ENCODE measurements around the gene DCC. TPM values are rescaled to one million over a fixed set of nuclear protein-coding genes. Genes with fewer than 3 reads are reported as not detected.

The DCC gene
- total and polyA plus RNA-seq, 2 of the 8 experiments (the other 6 are each of a cell fraction or from before 2014, with no cell fraction given) = 0.14 to 1.4 TPM

GRCh38 chr18:52691841-52692240 is 351.8 kb downstream of the DCC start:
- H3K14ac ChIP-seq (ENCODE audit: insufficient read length) = no peak overlapping the region
- H3K23ac ChIP-seq (ENCODE audit: insufficient read length) = no peak overlapping the region
- H3K18ac ChIP-seq (ENCODE audit: extremely low read depth, low read length) = no peak overlapping the region
- no peak overlapping the region for H3K56ac ChIP-seq (replicated peaks; ENCODE audit: insufficient read length, low read depth, low read length)
- no peaks in the 10 kb centered on the region for H3K79me2 ChIP-seq (ENCODE audit: control insufficient read depth in 1 of 2, insufficient read depth in 2 of 2, low read length in 2 of 2)
- DNase-seq (ENCODE audit: low read depth in 1 of 2, low spot score in 2 of 2) (no peak), FAIRE-seq (no peak)
- H3K9me3 ChIP-seq (ENCODE audit: insufficient read depth in 2 of 2, low read depth in 1 of 2, low read length in 1 of 2) = no peaks in the 10 kb centered on the region
- H3K4me3 ChIP-seq (ENCODE audit: extremely low read depth in 1 of 4, insufficient read depth in 2 of 4, low read depth in 3 of 4, low read length in 4 of 4) = no peak overlapping the region
- H2BK12ac ChIP-seq (ENCODE audit: low read depth, low read length) = no peak overlapping the region
- CTCF ChIA-PET (ENCODE audit: partially characterized antibody) = interaction anchor here (0.8 to 1.6 kb wide), 2 partner anchors 35 to 307 kb away, joined by 3 read pairs; no protein-coding TSS in a partner anchor
- H3K79me1 ChIP-seq (ENCODE audit: low read depth, low read length) = no peaks in the 10 kb centered on the region
- no peak overlapping the region for H2BK15ac ChIP-seq (ENCODE audit: low read length)
- H4K8ac ChIP-seq (ENCODE audit: extremely low read depth, insufficient read depth, low read length) = no peak overlapping the region
- no peak overlapping the region for H2BK120ac ChIP-seq (replicated peaks; ENCODE audit: low read depth, low read length)
- no peak overlapping the region for H3K4me2 ChIP-seq (ENCODE audit: insufficient read depth in 1 of 2, low read depth in 2 of 2, low read length in 2 of 2)
- no peak overlapping the region for H4K5ac ChIP-seq (ENCODE audit: insufficient read length, low read depth, low read length)
- H2BK20ac ChIP-seq (ENCODE audit: low read length) = no peak overlapping the region
- H4K20me1 ChIP-seq (replicated peaks in 1 of 2; ENCODE audit: control insufficient read depth in 1 of 2, insufficient read depth in 2 of 2, low read length in 2 of 2) = no peaks in the 10 kb centered on the region
- no peaks in the 10 kb centered on the region for H3K27me3 ChIP-seq (replicated peaks in 1 of 4; ENCODE audit: control insufficient read depth in 3 of 4, extremely low read depth in 1 of 4, insufficient read depth in 3 of 4, low read length in 3 of 4)
- H3K4ac ChIP-seq (replicated peaks; ENCODE audit: insufficient read length, low read depth, low read length) = no peak overlapping the region
- no peak overlapping the region for H4K91ac ChIP-seq (replicated peaks; ENCODE audit: insufficient read length, low read length)
- no peak overlapping the region for H3K9ac ChIP-seq (replicated peaks in 1 of 4; ENCODE audit: extremely low read depth in 1 of 4, low read depth in 3 of 4, low read length in 3 of 4)
- H2AFZ ChIP-seq (ENCODE audit: low read length) = no peak overlapping the region
- no peaks in the 10 kb centered on the region for H3K36me3 ChIP-seq (ENCODE audit: control insufficient read depth in 2 of 4, insufficient read depth in 4 of 4, low read length in 3 of 4)
- H3K27ac ChIP-seq (ENCODE audit: low read depth, low read length) = no peak overlapping the region
- H2AK5ac ChIP-seq (ENCODE audit: low read depth, low read length) = no peak overlapping the region
- no peaks in the 10 kb centered on the region for H3K4me1 ChIP-seq (replicated peaks in 1 of 4; ENCODE audit: control insufficient read depth in 3 of 4, insufficient read depth in 4 of 4, low read length in 3 of 4)
- H3K23me2 ChIP-seq (ENCODE audit: low read depth, low read length) = no peaks in the 10 kb centered on the region
- POLR2A ChIA-PET (ENCODE audit: partially characterized antibody) = no interaction called here
- TF ChIP-seq SP2 (IDR thresholded peaks at IDR 0.05; ENCODE audit: low read length) (no peak), TCF12 (IDR thresholded peaks at IDR 0.05; ENCODE audit: low read depth, low read length) (no peak), YY1 (IDR thresholded peaks at IDR 0.05; ENCODE audit: low read depth, low read length) (no peak)
- no peak overlapping the region for H2BK5ac ChIP-seq (ENCODE audit: low read depth, low read length)

Data from H1 (cell line).